Hepatocyte (in vitro differentiated cells): ENCODE measurements around the gene ADAMTSL1.

Source experiments
- CTCF ChIP-seq: fragments of 200-600 bp; sonication (generic); IDR thresholded peaks from 2 replicates; pipeline ENCODE4 v1.5.1; 2016; ENCODE audit warnings: antibody characterized with exemption, mild to moderate bottlenecking; ENCODE audit not compliant: poor library complexity
- EZH2 ChIP-seq: fragments of 200-600 bp; sonication (generic); IDR thresholded peaks from 2 replicates; pipeline ENCODE4 v1.6.1; 2016; ENCODE audit warnings: antibody characterized with exemption, mild to moderate bottlenecking, borderline replicate concordance

GRCh38 chr9:18673179-18673578 lies 199.2 kb downstream of the ADAMTSL1 start:
- TF ChIP-seq CTCF (no peak), EZH2 (no peak)
